Tibial artery (tissue), 4 donors: ENCODE measurements around the gene SERPINB6.
"Not testable (repeated sequence)": the region's sequence is repeated elsewhere in the genome, so short reads cannot be mapped to it uniquely, and the experiment has no call there.

ENCODE experiments used
- DNase-seq, 2 donors: peaks; one replicate each; pipeline ENCODE4 v3.0.0-alpha.2; 2019
- H3K27ac ChIP-seq, 2 donors: fragments of 200-600 bp; sonication (generic) in 1 of 2; 1 replicate in 1 of 2; 2 replicates in 1 of 2; pipeline ENCODE4 v1.5.1; 2018 to 2019; ENCODE audit warnings: mild to moderate bottlenecking in 1 of 2
- H3K27me3 ChIP-seq, 2 donors: fragments of 200-600 bp; sonication (generic) in 1 of 2; one replicate each; pipeline versions ENCODE4 v1.5.1 to v1.6.0; 2016 to 2019
- H3K36me3 ChIP-seq, 3 donors: fragments of 200-600 bp; sonication (generic) in 2 of 3; one replicate each; pipeline ENCODE4 v1.5.1; 2016 to 2019; ENCODE audit warnings: mild to moderate bottlenecking in 2 of 3
- H3K4me1 ChIP-seq, 4 donors: fragments of 200-600 bp; sonication (generic) in 2 of 4; 1 replicate in 3 of 4; 2 replicates in 1 of 4; pipeline ENCODE4 v1.5.1; 2016 to 2019
- H3K4me3 ChIP-seq, 2 donors: fragments of 200-600 bp; sonication (generic) in 1 of 2; 1 replicate in 1 of 2; 2 replicates in 1 of 2; pipeline ENCODE4 v1.5.1; 2018 to 2019; ENCODE audit warnings: mild to moderate bottlenecking in 2 of 2
- H3K9me3 ChIP-seq, 3 donors: fragments of 200-600 bp; sonication (generic) in 1 of 3; one replicate each; pipeline ENCODE4 v1.5.1; 2016 to 2019
- CTCF ChIP-seq, 2 experiments: fragments of 200-600 bp in 1 of 2; fragments of 450-650 bp in 1 of 2; IDR thresholded peaks; one replicate each; pipeline ENCODE4 v1.5.1; 2017 to 2019; ENCODE audit warnings: antibody characterized with exemption in 2 of 2, mild to moderate bottlenecking in 1 of 2, moderate library complexity in 1 of 2
- intact Hi-C: fragments of 100-400 bp; cut with DNase I; formaldehyde crosslinking; loops from one replicate; pipeline ENCODE4 v1.15.0; 2023; ENCODE audit warnings: low total_unique reads

Gene SERPINB6

GRCh38 chr6:3011158-3011557, 39.8 kb upstream of the SERPINB6 start:
- TF ChIP-seq CTCF (IDR thresholded peaks at IDR 0.05) = no peak
- H3K27me3 ChIP-seq = no peaks in the 10 kb centered on the region
- H3K9me3 ChIP-seq = no peaks in the 10 kb centered on the region
- no peak overlapping the region for H3K27ac ChIP-seq
- peaks cover 53 to 92% (median 89%) of the 10 kb centered on the region in 3 donors for H3K36me3 ChIP-seq
- H3K4me3 ChIP-seq = no peak overlapping the region
- no peak for DNase-seq
- H3K4me1 ChIP-seq = no peaks in the 10 kb centered on the region
- intact Hi-C loops = no loop called here

GRCh38 chr6:3009930-3010329, 38.6 kb upstream of the SERPINB6 start:
- H3K4me3 ChIP-seq = no peak overlapping the region
- DNase-seq = no peak
- peaks cover 58 to 94% (median 91%) of the 10 kb centered on the region in 3 donors for H3K36me3 ChIP-seq
- no peak overlapping the region for H3K27ac ChIP-seq
- no peaks in the 10 kb centered on the region for H3K4me1 ChIP-seq
- H3K27me3 ChIP-seq = no peaks in the 10 kb centered on the region
- no peak for TF ChIP-seq CTCF (IDR thresholded peaks at IDR 0.05)
- intact Hi-C loops = no loop called here
- no peaks in the 10 kb centered on the region for H3K9me3 ChIP-seq

GRCh38 chr6:3008712-3009265, 37.4 kb upstream of the SERPINB6 start:
- H3K27me3 ChIP-seq, H3K9me3 ChIP-seq, DNase-seq, H3K27ac ChIP-seq, H3K4me3 ChIP-seq, intact Hi-C loops, H3K4me1 ChIP-seq: not testable (repeated sequence)
- peaks cover 55 to 94% (median 90%) of the 10 kb centered on the region in 3 donors for H3K36me3 ChIP-seq

GRCh38 chr6:3007571-3007970, 36.2 kb upstream of the SERPINB6 start:
- peaks cover 55 to 87% (median 81%) of the 10 kb centered on the region in 3 donors for H3K36me3 ChIP-seq
- no peak for TF ChIP-seq CTCF (IDR thresholded peaks at IDR 0.05)
- no peaks in the 10 kb centered on the region for H3K27me3 ChIP-seq
- H3K27ac ChIP-seq = no peak overlapping the region
- H3K9me3 ChIP-seq = no peaks in the 10 kb centered on the region
- peaks cover 0 to 1% (median 0%) of the 10 kb centered on the region in 4 donors for H3K4me1 ChIP-seq
- intact Hi-C loops = no loop called here
- DNase-seq = no peak
- H3K4me3 ChIP-seq = no peak overlapping the region

GRCh38 chr6:3006476-3006875, 35.1 kb upstream of the SERPINB6 start:
- peaks cover 44 to 76% (median 70%) of the 10 kb centered on the region in 3 donors for H3K36me3 ChIP-seq
- intact Hi-C loops = no loop called here
- H3K4me1 ChIP-seq = peaks cover 0 to 12% (median 6%) of the 10 kb centered on the region in 4 donors
- H3K27ac ChIP-seq = no peak overlapping the region
- H3K9me3 ChIP-seq = no peaks in the 10 kb centered on the region
- no peak for DNase-seq
- no peak overlapping the region for H3K4me3 ChIP-seq
- TF ChIP-seq CTCF (IDR thresholded peaks at IDR 0.05) = no peak
- no peaks in the 10 kb centered on the region for H3K27me3 ChIP-seq

- no peaks in the 10 kb centered on the region for H3K9me3 ChIP-seq
- H3K27me3 ChIP-seq = no peaks in the 10 kb centered on the region
- DNase-seq = no peak
- H3K36me3 ChIP-seq = peaks cover 38 to 70% (median 64%) of the 10 kb centered on the region in 3 donors
- no peak for TF ChIP-seq CTCF (IDR thresholded peaks at IDR 0.05)
- intact Hi-C loops = no loop called here
- H3K4me3 ChIP-seq = no peak overlapping the region
- H3K4me1 ChIP-seq = peaks cover 0 to 18% (median 10%) of the 10 kb centered on the region in 4 donors
- no peak overlapping the region for H3K27ac ChIP-seq
These were observed 34.5 kb upstream of the SERPINB6 start for GRCh38 chr6:3005874-3006273.
